ENCODE results near the gene CHI3L1.
A peak's percentile ranks its signal among the peaks of the same experiment; 100 is the strongest.

CHI3L1 gene

DNA sequence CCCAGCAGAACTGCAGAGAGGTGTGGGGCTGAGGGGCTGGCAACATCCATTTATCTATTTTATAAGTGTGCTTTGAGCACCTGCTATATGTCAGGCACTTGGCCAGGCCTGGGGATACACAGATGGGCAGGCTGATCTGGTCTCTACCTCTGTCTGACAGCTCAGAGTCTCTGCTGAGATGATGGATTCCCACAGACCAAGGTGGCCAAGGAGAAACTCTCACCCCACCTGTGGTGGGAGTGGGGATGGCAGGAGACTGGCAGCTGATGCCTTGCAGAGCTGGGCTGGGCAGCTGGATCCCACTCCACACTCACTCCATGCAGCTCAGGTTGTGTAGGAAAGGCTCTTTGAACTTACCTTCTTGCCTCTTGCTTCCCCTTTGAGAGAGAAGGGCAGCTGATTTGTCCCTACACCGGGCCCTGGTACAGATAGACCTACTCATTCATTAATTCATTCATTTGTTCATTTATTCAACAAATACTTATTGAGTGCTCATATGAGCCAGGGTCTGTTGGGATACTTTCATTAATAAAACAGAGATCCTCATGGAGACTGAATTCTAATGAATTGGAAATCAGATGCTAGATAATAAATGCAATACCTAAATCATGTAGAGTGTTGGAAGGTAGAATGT lies 50.0 kb downstream of the CHI3L1 start:
- Histone ChIP-seq H3K4me2 (ENCODE audit: low read length) (no peak overlapping the region), H3K9me3 (ENCODE audit: control insufficient read depth, low read length) (no peaks in the 10 kb centered on the region), H3K79me2 (peaks cover 2% of the 10 kb centered on the region), H3K27ac (no peak overlapping the region), H3K9ac (no peak overlapping the region), H2AFZ (no peak overlapping the region), H3K36me3 (ENCODE audit: control insufficient read depth, insufficient read depth, low read length) (no peaks in the 10 kb centered on the region), H3K4me1 (no peaks in the 10 kb centered on the region), H3K27me3 (ENCODE audit: control insufficient read depth, insufficient read depth, low read length) (no peaks in the 10 kb centered on the region), H3K4me3 (ENCODE audit: low read depth, low read length) (no peak overlapping the region)
- TF ChIP-seq, protein P1, sequence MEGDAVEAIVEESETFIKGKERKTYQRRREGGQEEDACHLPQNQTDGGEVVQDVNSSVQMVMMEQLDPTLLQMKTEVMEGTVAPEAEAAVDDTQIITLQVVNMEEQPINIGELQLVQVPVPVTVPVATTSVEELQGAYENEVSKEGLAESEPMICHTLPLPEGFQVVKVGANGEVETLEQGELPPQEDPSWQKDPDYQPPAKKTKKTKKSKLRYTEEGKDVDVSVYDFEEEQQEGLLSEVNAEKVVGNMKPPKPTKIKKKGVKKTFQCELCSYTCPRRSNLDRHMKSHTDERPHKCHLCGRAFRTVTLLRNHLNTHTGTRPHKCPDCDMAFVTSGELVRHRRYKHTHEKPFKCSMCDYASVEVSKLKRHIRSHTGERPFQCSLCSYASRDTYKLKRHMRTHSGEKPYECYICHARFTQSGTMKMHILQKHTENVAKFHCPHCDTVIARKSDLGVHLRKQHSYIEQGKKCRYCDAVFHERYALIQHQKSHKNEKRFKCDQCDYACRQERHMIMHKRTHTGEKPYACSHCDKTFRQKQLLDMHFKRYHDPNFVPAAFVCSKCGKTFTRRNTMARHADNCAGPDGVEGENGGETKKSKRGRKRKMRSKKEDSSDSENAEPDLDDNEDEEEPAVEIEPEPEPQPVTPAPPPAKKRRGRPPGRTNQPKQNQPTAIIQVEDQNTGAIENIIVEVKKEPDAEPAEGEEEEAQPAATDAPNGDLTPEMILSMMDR (IDR thresholded peaks at IDR 0.05) = no peak

DNA sequence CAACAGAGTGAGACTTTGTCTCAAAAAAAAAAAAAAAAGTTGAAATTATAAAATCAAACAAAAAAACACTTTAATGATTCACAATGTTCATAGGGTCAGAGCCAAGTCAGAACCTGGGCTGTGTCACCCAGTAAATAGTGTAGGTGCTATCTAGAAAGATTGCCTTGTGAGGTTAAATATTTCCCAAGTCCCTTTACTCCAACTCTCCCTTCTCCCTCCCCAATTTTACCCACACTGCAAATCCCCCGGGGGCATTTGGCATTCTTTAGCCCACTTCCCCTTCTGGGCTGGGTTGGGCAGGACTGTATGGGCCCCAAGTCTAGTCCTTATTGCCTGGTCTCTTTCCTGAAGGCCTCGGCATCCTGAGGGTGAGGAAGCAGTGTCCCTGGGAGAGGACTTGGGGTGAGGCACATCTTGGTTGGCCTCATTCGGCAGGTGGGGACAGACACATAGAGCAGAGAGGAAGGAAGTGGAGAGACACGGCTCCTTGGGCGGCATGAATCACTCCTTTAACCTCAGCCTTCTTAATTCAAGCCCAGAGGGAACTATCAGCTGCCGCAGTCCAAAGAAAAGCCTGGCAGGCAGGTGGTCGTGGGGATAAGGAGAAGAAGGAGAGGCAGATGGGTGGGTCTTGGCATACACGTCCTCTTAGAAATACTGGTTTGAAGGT lies 50.7 kb downstream of the CHI3L1 start:
- Histone ChIP-seq H3K4me3 (ENCODE audit: low read depth, low read length) (no peak overlapping the region), H3K9me3 (ENCODE audit: control insufficient read depth, low read length) (no peaks in the 10 kb centered on the region), H3K9ac (no peak overlapping the region), H2AFZ (no peak overlapping the region), H3K27ac (no peak overlapping the region), H3K27me3 (ENCODE audit: control insufficient read depth, insufficient read depth, low read length) (no peaks in the 10 kb centered on the region), H3K4me1 (no peaks in the 10 kb centered on the region), H3K36me3 (ENCODE audit: control insufficient read depth, insufficient read depth, low read length) (no peaks in the 10 kb centered on the region), H3K4me2 (ENCODE audit: low read length) (no peak overlapping the region), H3K79me2 (peaks cover 2% of the 10 kb centered on the region)
- TF ChIP-seq, protein P1 (IDR thresholded peaks at IDR 0.05) = no peak

DNA sequence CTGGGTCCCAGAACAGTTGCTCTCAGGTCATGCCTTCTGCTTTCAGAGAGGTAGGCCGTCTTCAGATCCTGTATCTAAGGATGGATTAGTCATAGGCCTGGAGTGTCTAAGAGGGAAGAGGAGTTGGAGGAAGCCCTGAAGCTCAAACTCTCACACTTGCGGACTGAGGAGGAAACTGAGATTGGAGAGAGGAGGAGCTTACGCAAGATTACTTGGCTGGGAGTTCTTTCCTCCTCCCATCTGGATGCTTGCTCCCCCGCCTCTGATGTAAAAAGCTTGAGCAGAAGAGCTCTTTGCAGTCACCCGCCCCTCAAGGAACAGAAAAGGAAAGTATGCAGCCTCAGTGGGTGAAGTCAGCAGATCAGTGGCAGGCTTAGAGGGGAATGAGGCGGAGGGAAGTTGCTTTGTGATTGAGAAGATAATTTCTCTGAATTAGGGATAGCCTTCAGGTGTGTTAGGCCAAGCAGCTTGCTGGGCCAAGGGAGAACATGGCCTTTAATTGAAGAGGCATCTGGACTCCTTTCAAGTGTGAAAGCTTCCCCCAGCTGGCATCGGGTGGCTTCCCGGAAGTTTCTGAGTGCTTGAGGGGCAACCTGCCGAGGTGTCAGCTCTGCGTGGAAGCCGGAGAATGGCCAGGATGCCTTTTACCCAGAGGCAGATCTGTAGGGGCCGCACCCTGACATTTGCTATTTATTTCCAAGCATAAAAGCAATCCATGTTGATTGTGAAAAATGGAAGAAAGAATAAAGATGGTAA lies 52.4 kb downstream of the CHI3L1 start:
- peak overlapping the region; percentile 33 for H3K27ac ChIP-seq
- no peaks in the 10 kb centered on the region for H3K9me3 ChIP-seq (ENCODE audit: control insufficient read depth, low read length)
- H2AFZ ChIP-seq = peak overlapping the region; percentile 33
- TF ChIP-seq, protein P1 (IDR thresholded peaks at IDR 0.05) = no peak
- H3K4me1 ChIP-seq = peaks cover 9% of the 10 kb centered on the region
- no peak overlapping the region for H3K4me2 ChIP-seq (ENCODE audit: low read length)
- no peaks in the 10 kb centered on the region for H3K36me3 ChIP-seq (ENCODE audit: control insufficient read depth, insufficient read depth, low read length)
- H3K9ac ChIP-seq = no peak overlapping the region
- no peaks in the 10 kb centered on the region for H3K27me3 ChIP-seq (ENCODE audit: control insufficient read depth, insufficient read depth, low read length)
- H3K4me3 ChIP-seq (ENCODE audit: low read depth, low read length) = no peak overlapping the region
- peaks cover 2% of the 10 kb centered on the region for H3K79me2 ChIP-seq

DNA sequence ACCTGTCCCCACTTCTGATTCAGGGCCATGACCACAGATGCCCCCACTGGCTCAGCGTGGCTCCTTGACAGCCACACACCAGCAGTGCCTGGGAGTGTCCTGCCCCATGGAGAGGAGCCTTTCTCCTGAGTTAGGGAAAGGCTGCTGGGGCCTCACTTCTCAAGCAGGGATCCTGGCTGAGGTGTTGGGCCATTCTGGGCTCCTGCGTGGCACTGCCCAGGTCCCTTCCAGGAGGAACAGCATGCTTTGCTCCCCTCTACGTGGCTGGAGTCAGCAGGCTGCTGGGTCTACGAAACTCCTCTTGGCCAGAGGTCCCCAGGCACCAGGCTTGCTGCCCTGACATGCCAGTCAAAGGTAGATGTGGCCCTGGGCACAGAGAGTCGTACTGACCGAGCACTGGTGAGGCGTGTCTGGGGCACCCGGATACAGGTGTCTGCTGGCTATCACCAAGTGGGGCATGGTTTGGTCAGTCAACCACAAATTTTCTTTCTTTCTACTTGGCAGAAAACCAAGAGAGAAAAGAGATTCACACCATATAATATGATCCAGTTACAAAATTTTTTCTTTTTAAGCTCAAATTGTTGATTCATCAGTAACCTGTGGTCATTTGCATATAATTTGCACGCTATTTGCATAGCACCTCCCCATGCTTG lies 54.8 kb downstream of the CHI3L1 start:
- Histone ChIP-seq H3K4me1 (peaks cover 10% of the 10 kb centered on the region), H3K79me2 (peaks cover 1% of the 10 kb centered on the region), H2AFZ (no peak overlapping the region), H3K9ac (no peak overlapping the region), H3K9me3 (ENCODE audit: control insufficient read depth, low read length) (no peaks in the 10 kb centered on the region), H3K27me3 (ENCODE audit: control insufficient read depth, insufficient read depth, low read length) (no peaks in the 10 kb centered on the region), H3K4me2 (ENCODE audit: low read length) (no peak overlapping the region), H3K27ac (no peak overlapping the region), H3K36me3 (ENCODE audit: control insufficient read depth, insufficient read depth, low read length) (no peaks in the 10 kb centered on the region), H3K4me3 (ENCODE audit: low read depth, low read length) (no peak overlapping the region)
- TF ChIP-seq, protein P1 (IDR thresholded peaks at IDR 0.05) = no peak
